GM18951 (cell line): Measurements from ENCODE around the gene PFDN2.

Experiments
- POLR2A ChIP-seq: IDR thresholded peaks from 4 replicates; pipeline ENCODE4 v1.6.1; 2011; ENCODE audit warnings: mild to moderate bottlenecking; ENCODE audit not compliant: insufficient read length, insufficient read depth; ENCODE audit errors: extremely low read depth
- in situ Hi-C: fragments of 300-500 bp; cut with MboI; formaldehyde crosslinking; loops from one replicate; pipeline ENCODE4 v1.12.0; 2022; ENCODE audit warnings: low sequenced_read_pairs, mixed read lengths, inconsistent platforms; ENCODE audit not compliant: unreplicated experiment

Gene PFDN2

GRCh38 chr1:161054232-161054631 lies 63.6 kb downstream of the PFDN2 start:
- in situ Hi-C loops = no loop called here

GRCh38 chr1:161052899-161053298 lies 64.9 kb downstream of the PFDN2 start:
- in situ Hi-C loops = no loop called here
- TF ChIP-seq POLR2A = no peak

More at GRCh38 chr1:161054232-161054631, 63.6 kb downstream of the PFDN2 start:
- TF ChIP-seq POLR2A = no peak

DNA sequence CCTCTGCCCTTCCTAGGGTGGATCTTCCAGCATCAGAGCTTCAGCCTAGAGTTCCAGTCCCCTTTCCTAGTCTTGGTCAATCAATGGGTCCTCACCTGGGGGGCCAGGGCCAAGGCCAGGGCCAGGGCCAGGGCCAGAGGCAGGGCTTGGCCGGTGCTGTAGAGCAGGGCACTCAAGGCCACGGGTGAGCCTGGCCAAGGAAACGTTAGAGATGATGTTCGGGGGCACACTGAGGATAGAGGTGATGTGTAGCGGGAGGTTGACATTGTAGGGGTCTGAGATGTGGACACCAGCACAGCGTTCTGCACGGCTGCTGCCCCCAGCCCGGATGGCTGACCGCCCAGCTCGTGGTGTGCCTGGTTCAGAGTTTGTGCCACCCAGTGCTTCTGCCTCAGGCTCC lies 66.6 kb downstream of the PFDN2 start:
- in situ Hi-C loops = no loop called here
- TF ChIP-seq POLR2A = no peak
